Esophagus (tissue), 2 donors: Measurements from ENCODE around the gene LYZL6. TPM values are rescaled to one million over a fixed set of nuclear protein-coding genes. Genes with fewer than 3 reads are reported as not detected.

Source experiments
- H3K27ac ChIP-seq, 2 donors: one replicate each; pipeline ENCODE4 v1.5.1; 2013; ENCODE audit warnings: low read depth in 2 of 2, mild to moderate bottlenecking in 2 of 2, inconsistent platforms in 1 of 2, low read length in 1 of 2, moderate library complexity in 1 of 2
- H3K27me3 ChIP-seq, 2 donors: one replicate each; pipeline ENCODE4 v1.6.1; 2013; ENCODE audit warnings: low read length in 2 of 2, control low read depth in 1 of 2, mild to moderate bottlenecking in 1 of 2; ENCODE audit not compliant: insufficient read depth in 2 of 2, control insufficient read depth in 1 of 2
- H3K36me3 ChIP-seq, 2 donors: one replicate each; pipeline ENCODE4 v1.6.1; 2013; ENCODE audit warnings: low read length in 1 of 2; ENCODE audit not compliant: control insufficient read depth in 2 of 2, insufficient read depth in 2 of 2
- H3K4me1 ChIP-seq, 2 donors: one replicate each; pipeline ENCODE4 v1.6.1; 2013; ENCODE audit warnings: low read length in 1 of 2; ENCODE audit not compliant: control insufficient read depth in 2 of 2, insufficient read depth in 2 of 2
- H3K4me3 ChIP-seq, 2 donors: one replicate each; pipeline ENCODE4 v1.5.1; 2013; ENCODE audit warnings: low read length in 2 of 2, mild to moderate bottlenecking in 2 of 2, low read depth in 1 of 2, moderate library complexity in 1 of 2
- H3K9me3 ChIP-seq, 2 donors: one replicate each; pipeline ENCODE4 v1.6.1; 2013; ENCODE audit warnings: mild to moderate bottlenecking in 2 of 2, low read depth in 1 of 2, low read length in 1 of 2, moderate library complexity in 1 of 2; ENCODE audit not compliant: control insufficient read depth in 2 of 2, insufficient read depth in 1 of 2
- WGBS, 2 donors: extraction: QIAGEN DNeasy Blood & Tissue Kit; methylation state at CpG; one replicate each; pipeline ENCODE4 v1.1.7; 2013; 5-methylcytosine and 5-hydroxymethylcytosine counted together
- polyA plus RNA-seq, 2 donors: library from polyadenylated mRNA; stranded (reverse); fragments of 200-250 nt; gene quantifications; one replicate each; pipeline ENCODE4 v1.2.3, GENCODE V29; 2013
- donor health status: healthy with polysubstance abuse.
- donor health status: Bipolar disorder and iron deficiency.

LYZL6 gene
- polyA plus RNA-seq, 2 donors, result not detected

DNA sequence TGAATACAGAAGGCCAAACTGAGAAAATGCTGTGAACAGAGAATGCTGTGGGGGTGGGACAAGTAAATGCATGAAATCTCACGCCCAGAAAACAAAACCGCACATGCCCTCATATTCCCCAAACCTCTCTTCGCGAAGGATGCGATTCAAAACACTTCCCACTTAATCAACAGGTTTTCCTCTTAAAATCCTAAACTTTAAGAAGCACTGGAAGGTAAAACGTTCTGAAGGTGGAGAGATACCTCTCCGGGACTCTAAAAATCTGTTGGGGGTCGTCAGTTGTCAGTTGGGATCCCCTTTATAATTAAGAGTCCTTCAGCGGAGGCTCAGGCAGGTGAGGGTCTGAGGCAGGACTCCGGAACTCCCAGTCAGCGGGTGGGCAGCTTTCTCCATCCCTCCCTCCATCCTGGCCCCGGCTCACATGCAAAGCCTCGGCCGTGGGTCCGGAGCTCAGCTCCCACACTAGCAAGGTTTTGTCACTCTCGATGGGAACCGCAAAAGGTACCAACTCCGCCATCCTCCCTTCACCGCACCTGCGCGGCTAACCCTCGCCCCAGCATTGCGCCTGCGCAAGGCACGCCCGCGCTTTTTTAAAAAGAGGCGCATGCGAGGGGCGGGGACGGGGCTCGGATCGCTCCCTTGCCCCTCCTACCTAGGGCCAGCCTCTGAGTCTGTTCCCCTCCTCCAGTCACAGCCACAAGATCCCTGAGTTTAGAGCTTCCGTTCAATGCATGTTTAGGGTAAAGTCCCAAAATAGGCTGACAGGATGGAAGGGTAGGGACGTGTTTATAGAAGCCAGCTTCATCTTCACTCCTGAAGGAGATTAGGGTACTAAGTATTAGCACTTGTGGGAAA lies 13.1 kb downstream of the LYZL6 start, which contains the start of gene RDM1:
Gene RDM1 (minus strand): TSS at position 563 of the 855 bp plus-strand sequence. CDS start 46 bp downstream, at position 517.
- no peaks in the 10 kb centered on the region for H3K9me3 ChIP-seq
- no peaks in the 10 kb centered on the region for H3K27me3 ChIP-seq
- no peaks in the 10 kb centered on the region for H3K36me3 ChIP-seq
- WGBS, 2 donors, result 2% methylated on average over 35 of the region's 35 CpGs
- H3K27ac ChIP-seq, result no peak within 1 kb of the TSS
- peak within 1 kb of the TSS; percentile 31 to 38 for H3K4me3 ChIP-seq
- no peaks in the 10 kb centered on the region for H3K4me1 ChIP-seq

DNA sequence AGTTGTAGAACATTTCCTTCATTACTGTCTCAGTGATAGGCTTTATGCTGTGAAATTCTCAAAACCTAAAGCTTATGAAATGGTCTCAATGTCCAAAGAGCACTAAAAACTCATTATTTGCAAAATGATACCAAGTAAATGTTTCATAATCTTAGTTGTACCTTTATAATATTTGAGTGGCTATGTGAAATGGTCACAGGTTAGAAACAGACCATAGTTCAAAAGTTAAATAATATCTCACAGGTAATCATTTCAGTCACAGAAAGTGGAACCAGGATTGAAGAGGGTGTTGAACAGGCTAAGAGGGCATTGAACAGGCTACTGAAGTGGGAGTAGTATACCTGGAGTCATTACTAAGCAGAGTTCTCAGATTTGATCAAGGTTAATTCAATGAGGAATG lies 15.8 kb downstream of the LYZL6 start:
- H3K36me3 ChIP-seq, result no peaks in the 10 kb centered on the region
- H3K4me1 ChIP-seq, result no peaks in the 10 kb centered on the region
- no peak overlapping the region for H3K27ac ChIP-seq
- no peaks in the 10 kb centered on the region for H3K27me3 ChIP-seq
- no peaks in the 10 kb centered on the region for H3K9me3 ChIP-seq
- H3K4me3 ChIP-seq, result no peak overlapping the region

DNA sequence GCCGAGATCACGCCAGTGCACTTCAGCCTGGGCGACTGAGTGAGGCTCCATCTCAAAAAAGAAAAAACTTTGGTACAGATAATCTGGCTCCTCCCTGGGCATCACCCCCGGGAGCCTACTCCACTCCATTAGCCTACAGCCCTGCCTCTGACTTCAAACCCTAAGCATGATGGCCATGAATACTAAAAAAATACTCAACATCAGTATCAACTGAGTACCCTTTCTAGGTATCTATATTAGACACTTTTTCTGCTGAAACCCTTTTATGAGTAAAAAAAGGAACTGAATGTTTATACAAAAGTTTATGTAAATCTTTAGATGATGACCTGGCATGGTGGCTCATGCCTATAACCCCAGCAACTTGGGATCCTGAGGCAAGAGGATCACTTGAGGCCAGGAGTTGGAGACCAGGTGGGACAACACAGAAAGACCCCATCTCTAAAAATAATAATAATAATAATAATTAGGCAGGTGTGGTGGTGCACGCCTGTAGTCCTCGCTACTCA lies 19.9 kb downstream of the LYZL6 start:
- H3K9me3 ChIP-seq, result no peaks in the 10 kb centered on the region
- H3K4me3 ChIP-seq, result no peak overlapping the region
- WGBS, 2 donors, result 96 to 97% methylated on average over 6 of the region's 6 CpGs
- H3K4me1 ChIP-seq, result no peaks in the 10 kb centered on the region
- H3K27me3 ChIP-seq, result no peaks in the 10 kb centered on the region
- H3K27ac ChIP-seq, result no peak overlapping the region
- H3K36me3 ChIP-seq, result no peaks in the 10 kb centered on the region

DNA sequence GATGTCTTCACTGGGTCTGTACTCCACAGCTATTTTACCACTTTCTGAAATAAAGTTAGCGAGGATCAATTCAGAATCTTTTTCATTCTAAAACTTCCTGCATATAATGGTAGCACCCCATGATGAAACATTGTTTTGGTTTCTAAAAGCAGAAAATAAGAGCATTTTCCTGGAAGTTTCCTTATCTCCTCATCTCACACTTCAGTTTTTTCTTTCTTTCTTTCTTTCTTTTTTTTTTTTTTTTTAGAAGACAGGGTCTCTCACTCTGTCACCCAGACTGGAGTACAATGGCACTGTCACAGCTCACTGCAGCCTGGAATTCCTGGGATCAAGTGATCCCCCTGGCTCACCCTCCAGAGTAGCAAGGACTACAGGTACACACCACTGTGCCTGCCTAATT lies 23.3 kb downstream of the LYZL6 start:
- no peaks in the 10 kb centered on the region for H3K36me3 ChIP-seq
- H3K27me3 ChIP-seq, result no peaks in the 10 kb centered on the region
- no peaks in the 10 kb centered on the region for H3K9me3 ChIP-seq
- H3K27ac ChIP-seq, result no peak overlapping the region
- H3K4me1 ChIP-seq, result no peaks in the 10 kb centered on the region
- 97 to 100% methylated on average over 1 of the region's 1 CpG for WGBS, 2 donors
- H3K4me3 ChIP-seq, result no peak overlapping the region

DNA sequence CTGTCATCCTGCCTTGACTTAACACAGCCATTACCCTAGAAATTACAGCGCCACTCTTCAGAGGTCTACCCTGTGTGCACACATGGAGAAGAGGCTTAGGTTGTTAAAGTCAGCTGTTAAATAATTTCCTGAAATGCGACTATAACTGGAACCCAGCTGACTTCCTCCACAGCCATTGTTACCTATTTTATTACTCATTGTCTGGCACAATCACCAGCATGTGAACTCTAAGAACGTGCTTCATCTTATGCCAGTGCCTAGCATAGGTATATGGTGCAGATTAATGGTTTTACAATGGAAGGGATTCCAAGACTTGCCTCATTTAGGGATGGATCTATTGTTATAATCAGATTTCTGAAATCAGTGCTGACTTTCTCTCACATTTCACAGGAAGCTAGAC lies 24.8 kb downstream of the LYZL6 start:
- WGBS, 2 donors, result 44 to 54% methylated on average over 3 of the region's 3 CpGs
- Histone ChIP-seq H3K36me3 (no peaks in the 10 kb centered on the region), H3K9me3 (no peaks in the 10 kb centered on the region), H3K27ac (no peak overlapping the region), H3K4me1 (no peaks in the 10 kb centered on the region), H3K27me3 (no peaks in the 10 kb centered on the region), H3K4me3 (no peak overlapping the region)

DNA sequence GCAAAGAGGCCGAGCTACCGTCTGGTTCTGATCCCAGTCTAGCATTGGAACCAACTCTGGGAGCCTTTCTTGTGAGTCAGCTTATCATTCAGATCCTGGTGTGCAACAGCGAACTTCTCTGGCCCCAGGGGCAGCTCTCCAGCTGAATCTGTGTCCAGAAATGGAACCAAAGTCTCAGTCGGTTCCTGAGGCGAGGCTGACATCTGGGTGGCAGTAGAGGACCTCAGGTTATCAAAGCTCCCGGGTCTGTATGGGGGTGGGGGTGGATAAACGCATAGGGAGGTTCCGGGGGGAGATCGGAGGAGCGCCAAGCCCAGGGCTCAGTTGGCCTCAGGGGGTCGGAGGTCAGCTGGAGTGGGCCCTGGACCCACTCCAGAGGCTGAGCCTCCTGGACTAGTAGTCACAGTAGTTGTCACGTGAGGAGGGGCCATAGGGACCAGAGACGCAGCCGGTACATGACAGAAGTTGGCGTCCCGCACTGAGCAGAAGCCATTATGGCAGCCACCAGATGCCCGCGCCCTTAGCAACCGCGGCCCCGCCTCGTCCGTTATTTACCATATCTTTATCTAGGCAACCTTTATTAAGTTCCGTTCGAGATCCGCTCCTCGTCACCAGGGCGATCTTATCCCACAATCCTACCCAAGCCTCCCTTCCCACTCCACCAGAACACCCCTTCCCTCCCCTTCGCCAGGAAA lies 25.8 kb downstream of the LYZL6 start:
- Histone ChIP-seq H3K4me1 (no peaks in the 10 kb centered on the region), H3K9me3 (no peaks in the 10 kb centered on the region), H3K27ac (no peak overlapping the region), H3K27me3 (no peaks in the 10 kb centered on the region), H3K36me3 (no peaks in the 10 kb centered on the region), H3K4me3 (no peak overlapping the region)
- 96 to 97% methylated on average over 29 of the region's 29 CpGs for WGBS, 2 donors

DNA sequence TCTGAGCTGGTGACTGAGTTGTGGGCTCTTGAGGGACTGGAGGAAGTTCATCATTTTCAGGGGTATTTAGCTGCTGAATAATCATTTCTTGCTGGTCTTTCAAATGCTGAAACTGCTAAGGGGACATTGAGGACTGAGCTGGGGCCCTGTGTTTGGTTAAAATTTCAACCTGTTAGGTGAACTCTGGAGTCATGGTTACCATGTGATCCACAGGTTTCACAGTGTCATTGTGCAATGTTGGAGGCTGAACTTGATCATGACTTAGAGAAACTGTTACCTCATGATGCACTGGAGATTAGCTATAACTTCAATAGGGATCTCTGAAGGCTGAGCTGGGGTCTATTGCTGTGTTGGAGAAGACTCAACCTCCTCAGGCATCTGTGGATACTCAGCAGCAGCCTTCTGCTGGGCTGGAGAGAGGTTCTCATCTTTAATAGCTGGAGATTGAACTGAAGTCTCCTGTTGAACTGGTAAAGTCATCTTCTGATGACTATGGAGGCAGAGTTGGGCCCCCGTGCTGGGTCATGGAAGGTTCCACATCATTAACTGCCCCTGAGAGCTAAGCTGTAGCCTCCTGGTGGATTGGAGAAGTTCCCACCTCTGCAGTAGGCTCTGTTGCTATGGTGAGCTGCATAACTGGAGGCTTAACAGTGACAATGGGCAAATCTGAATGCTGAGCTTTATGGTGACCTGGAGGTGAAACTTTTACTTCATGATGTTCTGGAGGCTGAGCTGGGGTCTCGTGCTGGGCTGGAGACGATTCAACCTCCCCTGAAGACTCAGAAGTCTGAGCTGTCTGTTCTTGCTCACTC lies 28.2 kb downstream of the LYZL6 start:
- Histone ChIP-seq H3K27me3 (no peaks in the 10 kb centered on the region), H3K36me3 (no peaks in the 10 kb centered on the region), H3K27ac (no peak overlapping the region), H3K4me3 (no peak overlapping the region), H3K9me3 (no peaks in the 10 kb centered on the region), H3K4me1 (no peaks in the 10 kb centered on the region)
- 64 to 65% methylated on average over 3 of the region's 3 CpGs for WGBS, 2 donors

DNA sequence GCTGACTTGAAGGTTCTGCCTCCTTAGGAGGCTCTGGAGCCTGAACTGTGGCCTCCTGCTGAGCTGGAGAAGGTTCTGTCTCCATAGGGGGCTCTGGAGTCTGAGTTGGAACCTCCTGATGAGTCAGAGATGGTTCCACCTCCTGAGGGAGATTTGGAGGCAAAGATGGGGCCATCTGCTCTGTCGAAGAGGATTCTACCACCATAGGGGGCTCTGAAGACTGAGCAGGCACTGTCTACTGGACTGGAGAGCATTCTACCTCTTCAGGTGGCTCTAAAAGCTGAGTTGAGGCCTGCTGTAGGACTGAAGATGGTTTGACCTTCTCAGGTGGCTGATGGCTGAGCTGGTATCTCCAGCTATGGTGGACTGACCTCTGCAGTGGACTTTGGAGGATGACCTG lies 29.2 kb downstream of the LYZL6 start:
- Histone ChIP-seq H3K27ac (no peak overlapping the region), H3K9me3 (no peaks in the 10 kb centered on the region), H3K36me3 (no peaks in the 10 kb centered on the region), H3K27me3 (no peaks in the 10 kb centered on the region), H3K4me3 (no peak overlapping the region), H3K4me1 (no peaks in the 10 kb centered on the region)
- WGBS, 2 donors, result 90 to 95% methylated on average over 1 of the region's 1 CpG

DNA sequence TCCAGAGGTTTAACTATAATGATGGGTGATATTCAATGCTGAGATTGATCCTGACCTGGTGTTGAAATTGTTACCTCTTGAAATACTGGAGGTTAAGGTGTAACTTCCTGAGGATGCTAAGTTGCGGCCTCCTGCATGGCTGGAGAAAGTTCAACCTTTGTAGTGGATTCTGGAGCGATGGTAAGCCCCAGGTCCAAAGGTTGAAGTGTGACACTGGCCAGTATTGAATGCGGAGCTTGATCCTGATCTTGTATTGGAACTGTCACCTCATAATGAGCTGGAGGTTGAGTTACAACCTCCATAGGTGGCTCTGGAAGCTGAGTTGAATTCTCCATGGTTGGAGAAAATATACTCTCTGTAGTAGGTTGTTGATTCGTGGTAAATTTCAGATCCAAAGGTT lies 29.9 kb downstream of the LYZL6 start:
- no peaks in the 10 kb centered on the region for H3K9me3 ChIP-seq
- H3K27ac ChIP-seq, result no peak overlapping the region
- no peaks in the 10 kb centered on the region for H3K4me1 ChIP-seq
- H3K36me3 ChIP-seq, result no peaks in the 10 kb centered on the region
- H3K4me3 ChIP-seq, result no peak overlapping the region
- no peaks in the 10 kb centered on the region for H3K27me3 ChIP-seq
- 72 to 83% methylated on average over 4 of the region's 4 CpGs for WGBS, 2 donors
